Activated naive CD8-positive, alpha-beta T cell treated with anti-CD3 and anti-CD28 coated beads, Interleukin-2, amount 50 U/mL, for 16 hours (primary cell): ENCODE results near the gene MIOX.
A peak's percentile ranks its signal among the peaks of the same experiment; 100 is the strongest.
"Not testable (repeated sequence)": the region's sequence is repeated elsewhere in the genome, so short reads cannot be mapped to it uniquely, and the experiment has no call there.

ENCODE experiments used
- DNase-seq: peaks from one replicate; pipeline ENCODE4 v3.0.0-alpha.2; 2020; ENCODE audit warnings: low read depth, low spot score

The MIOX gene

GRCh38 chr22:50516068-50516467 lies 29.4 kb downstream of the MIOX start:
- no peak for DNase-seq

GRCh38 chr22:50516891-50517290 lies 30.2 kb downstream of the MIOX start:
- no peak for DNase-seq

GRCh38 chr22:50517495-50518260 lies 31.0 kb downstream of the MIOX start:
- no peak for DNase-seq

- no peak for DNase-seq
These were observed 31.9 kb downstream of the MIOX start for GRCh38 chr22:50518606-50519005.

- DNase-seq, result no peak
These were observed 32.5 kb downstream of the MIOX start for GRCh38 chr22:50519151-50519550.

DNA sequence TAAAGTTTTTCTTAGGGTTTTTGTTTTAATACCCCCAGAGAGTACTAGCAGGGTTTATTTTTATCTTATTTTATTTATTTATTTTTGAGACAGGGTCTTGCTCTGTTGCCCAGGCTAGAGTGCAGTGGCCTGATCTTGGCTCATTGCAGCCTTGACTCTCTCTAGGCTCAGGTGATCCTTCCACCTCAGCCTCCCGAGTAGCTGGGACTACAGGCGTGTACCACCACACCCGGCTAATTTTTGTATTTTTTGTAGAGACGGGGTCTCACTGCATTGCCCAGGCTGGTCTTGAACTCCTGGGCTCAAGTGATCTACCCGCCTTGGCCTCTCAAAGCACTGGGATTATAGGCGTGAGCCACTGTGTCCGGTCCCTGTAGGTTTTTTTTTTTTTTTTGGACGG lies 33.5 kb downstream of the MIOX start:
- DNase-seq, result not testable (repeated sequence)

GRCh38 chr22:50520826-50521453 lies 34.3 kb downstream of the MIOX start:
- no peak for DNase-seq

- no peak for DNase-seq
These were observed 35.1 kb downstream of the MIOX start for GRCh38 chr22:50521710-50522109.

- DNase-seq, result no peak
These were observed 35.6 kb downstream of the MIOX start for GRCh38 chr22:50522208-50522805.

- DNase-seq, result no peak
These were observed 36.3 kb downstream of the MIOX start for GRCh38 chr22:50522806-50523438.

DNA sequence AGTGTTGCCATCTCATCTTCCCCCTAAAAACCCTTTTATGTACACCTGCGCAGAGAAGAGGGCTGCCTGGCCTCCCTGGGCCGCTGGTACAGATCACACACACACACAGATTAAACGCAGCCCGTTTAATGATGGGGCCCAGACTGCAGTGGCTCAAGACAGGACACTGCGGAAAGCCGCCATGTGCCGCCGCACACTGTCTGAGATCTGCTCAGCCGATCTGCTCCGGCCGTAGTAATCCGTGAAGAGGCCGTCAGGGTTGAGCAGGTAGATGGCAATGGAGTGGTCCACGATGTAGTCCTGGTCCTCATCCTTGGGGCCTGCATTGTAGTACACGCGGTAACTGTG lies 36.8 kb downstream of the MIOX start:
- no peak for DNase-seq

DNA sequence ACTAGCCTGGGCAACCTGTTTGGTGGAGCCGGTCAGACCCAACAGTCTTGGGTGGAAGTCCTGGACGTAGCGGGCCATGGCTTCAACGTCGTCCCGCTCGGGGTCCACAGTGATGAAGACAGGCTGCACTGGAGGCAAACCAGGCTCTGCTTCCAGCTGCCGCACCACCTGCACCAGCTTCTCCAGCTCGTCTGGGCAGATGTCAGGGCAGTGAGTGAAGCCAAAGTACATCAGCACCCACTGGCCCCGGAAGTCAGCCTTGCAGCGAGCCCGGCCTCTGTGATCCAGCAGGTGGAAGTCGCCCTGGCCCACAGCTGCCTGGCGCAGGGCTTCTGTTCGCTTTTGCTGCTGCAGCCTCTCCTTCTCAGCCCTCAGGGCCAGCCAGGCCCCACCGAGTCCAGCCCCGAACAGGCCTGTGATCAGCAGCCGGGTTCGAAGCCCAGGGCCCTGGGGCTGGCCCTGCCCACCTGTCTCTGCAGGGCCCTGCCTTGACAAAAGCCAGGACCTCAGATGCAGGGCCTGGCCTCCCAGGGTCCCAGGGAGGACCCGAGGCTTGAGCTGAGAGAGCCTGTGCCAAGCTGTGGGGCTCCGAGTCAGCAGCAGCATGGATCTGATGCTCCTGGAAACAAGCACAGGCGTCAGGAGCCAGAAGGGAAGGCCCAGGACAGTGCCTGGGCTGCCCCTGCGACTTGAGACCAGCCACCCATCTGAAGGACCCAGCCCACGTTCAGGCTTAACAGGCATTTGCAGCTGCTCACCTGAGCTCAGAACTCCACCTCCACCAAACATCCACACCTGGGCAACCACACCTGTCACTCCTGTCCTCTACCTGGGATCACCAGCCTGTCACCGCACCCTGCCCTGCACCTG lies 37.4 kb downstream of the MIOX start:
- no peak for DNase-seq

GRCh38 chr22:50524676-50525103 lies 38.0 kb downstream of the MIOX start:
- DNase-seq, result no peak

- peak; percentile 95 for DNase-seq
These were observed 38.6 kb downstream of the MIOX start, which contains the start of gene SCO2 for GRCh38 chr22:50525104-50525857. TSS of gene SCO2 (minus strand) at chr22:50525598. CDS start at chr22:50524411, 1,187 bp downstream.

DNA sequence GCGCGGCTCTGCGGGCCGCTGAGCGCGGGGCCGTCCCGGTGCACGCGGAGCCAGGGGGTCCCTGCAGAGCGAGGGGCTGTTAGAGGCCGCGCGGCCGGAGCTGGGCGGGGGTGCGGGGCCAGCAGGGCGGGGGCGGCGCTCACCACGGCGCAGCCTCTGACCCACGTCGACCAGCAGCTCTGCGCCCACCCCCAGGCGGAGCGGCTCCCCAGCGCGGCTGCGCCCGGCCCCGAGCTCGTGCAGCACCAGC lies 39.1 kb downstream of the MIOX start:
- DNase-seq, result no peak

DNA sequence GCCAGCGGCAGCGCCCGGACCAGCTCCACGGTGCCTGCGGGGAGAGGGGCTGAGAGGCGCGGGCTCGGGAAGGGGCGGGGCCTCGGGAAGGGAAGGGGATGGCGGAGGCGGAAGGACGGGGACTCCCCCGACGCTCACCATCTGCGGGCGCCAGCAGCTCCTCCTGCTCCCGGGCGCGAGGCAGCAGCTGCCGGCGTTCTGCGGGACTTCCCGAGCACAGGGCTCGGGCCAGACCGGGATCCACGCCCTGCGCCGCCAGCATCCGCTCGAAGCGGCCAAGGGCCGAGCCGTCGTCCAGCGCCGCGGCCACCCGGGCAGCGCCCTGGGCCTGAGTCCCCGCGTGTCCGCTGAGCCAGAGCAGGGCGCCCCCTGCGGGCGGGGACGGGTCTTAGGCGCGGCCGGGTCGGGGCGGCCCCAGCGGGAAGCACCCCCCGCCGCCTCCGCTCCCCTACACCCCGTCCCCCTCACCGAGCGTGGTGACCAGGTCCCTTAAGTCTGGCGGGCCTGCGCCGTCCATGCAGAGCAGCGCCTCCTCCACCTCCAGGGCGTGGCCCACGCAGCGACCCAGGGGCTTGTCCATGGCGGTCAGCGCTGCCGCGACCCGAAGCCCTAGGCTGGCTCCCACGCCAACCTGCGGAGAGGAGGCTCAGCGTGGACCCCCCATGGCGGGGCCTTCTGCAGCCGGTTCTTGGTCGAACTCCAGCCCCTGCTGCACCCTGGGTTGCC lies 39.6 kb downstream of the MIOX start:
- peak; percentile 64 for DNase-seq

GRCh38 chr22:50526834-50527801 lies 40.5 kb downstream of the MIOX start:
- DNase-seq, result no peak

DNA sequence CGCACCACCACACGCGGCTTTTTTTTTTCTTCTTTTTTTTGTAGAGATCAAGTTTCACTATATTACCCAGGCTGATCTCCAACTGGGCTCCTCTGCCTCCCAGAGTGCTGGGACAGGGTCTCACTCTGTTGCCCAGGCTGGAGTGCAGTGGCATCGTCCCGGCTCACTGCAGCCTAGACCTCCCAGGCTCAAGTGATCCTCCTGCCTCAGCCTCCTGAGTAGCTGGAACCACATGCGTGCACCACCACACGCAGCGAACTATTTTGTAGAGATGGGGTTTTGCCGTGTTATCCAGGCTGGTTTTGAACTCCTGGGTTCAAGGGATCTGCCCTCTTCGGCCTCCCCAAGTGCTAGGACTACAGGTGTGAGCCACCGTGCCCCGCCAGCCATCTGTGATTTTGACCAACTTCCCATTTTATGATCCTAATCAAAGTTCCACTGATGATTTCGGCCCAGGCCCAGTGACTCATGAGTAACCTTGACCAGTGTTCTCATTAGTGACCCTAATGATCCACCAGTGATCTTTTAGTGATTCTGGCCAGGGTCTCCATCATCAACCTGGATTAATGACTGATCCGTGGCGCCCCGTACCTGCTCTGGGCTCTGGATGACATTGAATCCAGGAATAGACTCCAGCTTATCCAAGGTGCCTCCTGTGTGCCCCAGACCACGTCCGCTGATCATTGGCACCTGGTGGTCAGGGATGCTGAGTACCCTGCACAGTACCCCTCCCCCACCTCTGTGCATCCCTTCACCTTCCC lies 41.4 kb downstream of the MIOX start:
- DNase-seq, result no peak
